Glutamatergic neuron (in vitro differentiated cells): ENCODE data around the gene RSRC1. TPM values are rescaled to one million over a fixed set of nuclear protein-coding genes. Genes with fewer than 3 reads are reported as not detected.

Experiments used
- DNase-seq: peaks from one replicate; pipeline ENCODE4 v3.0.0; 2022
- H3K27ac Mint-ChIP-seq: one replicate; pipeline ENCODE4 v1.8.0; 2020; ENCODE audit warnings: mild to moderate bottlenecking, mixed read lengths, inconsistent platforms; ENCODE audit not compliant: unreplicated experiment
- H3K27me3 Mint-ChIP-seq: one replicate; pipeline ENCODE4 v1.8.0; 2020; ENCODE audit warnings: mild to moderate bottlenecking, moderate library complexity, mixed read lengths, inconsistent platforms; ENCODE audit not compliant: unreplicated experiment
- H3K36me3 Mint-ChIP-seq: one replicate; pipeline ENCODE4 v1.8.0; 2020; ENCODE audit warnings: mild to moderate bottlenecking, mixed read lengths, inconsistent platforms; ENCODE audit not compliant: unreplicated experiment
- H3K4me1 Mint-ChIP-seq: one replicate; pipeline ENCODE4 v1.8.0; 2020; ENCODE audit warnings: mild to moderate bottlenecking, low read depth, mixed read lengths, inconsistent platforms; ENCODE audit not compliant: unreplicated experiment
- H3K4me3 Mint-ChIP-seq: one replicate; pipeline ENCODE4 v1.8.0; 2020; ENCODE audit warnings: mild to moderate bottlenecking, mixed read lengths, inconsistent platforms; ENCODE audit not compliant: unreplicated experiment
- H3K9me3 Mint-ChIP-seq: one replicate; pipeline ENCODE4 v1.8.0; 2020; ENCODE audit warnings: mild to moderate bottlenecking, moderate library complexity, mixed read lengths, inconsistent platforms; ENCODE audit not compliant: unreplicated experiment
- CTCF ChIP-seq: fragments of 200-600 bp; sonication (generic); IDR thresholded peaks from one replicate; pipeline ENCODE4 v1.5.0; 2021; ENCODE audit not compliant: partially characterized antibody, unreplicated experiment
- total RNA-seq: library from RNA; stranded (reverse); fragmentation: NEBNext Ultra II Directional; extraction: Animal tissue kit (Norgen Biotek cat#: 25700); gene quantifications from one replicate; pipeline ENCODE4 v1.2.1, GENCODE V29; 2021; ENCODE audit not compliant: unreplicated experiment

The RSRC1 gene
- total RNA-seq, 1 donor from 2014 or later, result 93.9 TPM

GRCh38 chr3:158565076-158565475 lies 455.2 kb downstream of the RSRC1 start:
- no peak for TF ChIP-seq CTCF
- Mint-ChIP-seq H3K9me3 (no peaks in the 10 kb centered on the region), H3K27me3 (peaks cover 4% of the 10 kb centered on the region), H3K4me1 (no peaks in the 10 kb centered on the region), H3K27ac (no peak overlapping the region), H3K36me3 (no peaks in the 10 kb centered on the region), H3K4me3 (no peak overlapping the region)
- no peak for DNase-seq

- Mint-ChIP-seq H3K9me3 (peaks cover 3% of the 10 kb centered on the region), H3K4me3 (no peak overlapping the region), H3K36me3 (no peaks in the 10 kb centered on the region), H3K4me1 (no peaks in the 10 kb centered on the region), H3K27ac (no peak overlapping the region), H3K27me3 (peaks cover 9% of the 10 kb centered on the region)
- DNase-seq, result no peak
- TF ChIP-seq CTCF, result no peak
Measured at GRCh38 chr3:158568784-158569183, 458.9 kb downstream of the RSRC1 start.

- H3K4me3 Mint-ChIP-seq, result no peak overlapping the region
- H3K27me3 Mint-ChIP-seq, result peaks cover 9% of the 10 kb centered on the region
- H3K4me1 Mint-ChIP-seq, result no peaks in the 10 kb centered on the region
- H3K27ac Mint-ChIP-seq, result no peak overlapping the region
- no peaks in the 10 kb centered on the region for H3K36me3 Mint-ChIP-seq
- no peak for TF ChIP-seq CTCF
- H3K9me3 Mint-ChIP-seq, result peaks cover 3% of the 10 kb centered on the region
- DNase-seq, result no peak
Measured at GRCh38 chr3:158569794-158570193, 459.9 kb downstream of the RSRC1 start.

GRCh38 chr3:158570999-158571702 lies 461.3 kb downstream of the RSRC1 start, which contains the start of gene MLF1:
Gene MLF1 (plus strand): TSS chr3:158571194. CDS start chr3:158571301, 107 bp downstream.
- Mint-ChIP-seq H3K4me3 (peak within 1 kb of the TSS; percentile 99), H3K27ac (peak within 1 kb of the TSS; percentile 94), H3K36me3 (no peaks in the 10 kb centered on the region)

More at GRCh38 chr3:158570999-158571702, 461.3 kb downstream of the RSRC1 start, which contains the start of gene MLF1:
- TF ChIP-seq CTCF, result no peak
- Mint-ChIP-seq H3K27me3 (peaks cover 6% of the 10 kb centered on the region), H3K9me3 (peaks cover 3% of the 10 kb centered on the region), H3K4me1 (no peaks in the 10 kb centered on the region)
- peak; percentile 99 for DNase-seq
